Uterus (tissue), 4 donors: ENCODE results near the gene SLC4A1AP. TPM values are rescaled to one million over a fixed set of nuclear protein-coding genes. Genes with fewer than 3 reads are reported as not detected.
A peak's percentile ranks its signal among the peaks of the same experiment; 100 is the strongest.

Experiments
- DNase-seq, 2 donors: peaks; one replicate each; pipeline ENCODE4 v3.0.0-alpha.2; 2019 to 2020
- H3K27ac ChIP-seq, 2 donors: fragments of 200-600 bp; sonication (generic); 1 replicate in 1 of 2; 2 replicates in 1 of 2; pipeline ENCODE4 v1.5.1; 2016 to 2018
- H3K27me3 ChIP-seq, 2 donors: fragments of 200-600 bp; sonication (generic); one replicate each; pipeline ENCODE4 v1.5.1; 2018 to 2019; ENCODE audit warnings: control low read depth in 1 of 2
- H3K36me3 ChIP-seq, 2 donors: fragments of 200-600 bp; sonication (generic); one replicate each; pipeline ENCODE4 v1.5.1; 2019; ENCODE audit warnings: control low read depth in 1 of 2
- H3K4me1 ChIP-seq, 2 donors: fragments of 200-600 bp; sonication (generic); one replicate each; pipeline ENCODE4 v1.5.1; 2018 to 2019; ENCODE audit warnings: control low read depth in 1 of 2
- H3K4me3 ChIP-seq, 2 donors: fragments of 200-600 bp; sonication (generic); 1 replicate in 1 of 2; 2 replicates in 1 of 2; pipeline ENCODE4 v1.5.1; 2018 to 2019; ENCODE audit warnings: mild to moderate bottlenecking in 1 of 2
- H3K9me3 ChIP-seq, 2 donors: fragments of 200-600 bp; sonication (generic); one replicate each; pipeline ENCODE4 v1.5.1; 2019; ENCODE audit warnings: control low read depth in 1 of 2
- CTCF ChIP-seq, 4 experiments: fragments of 200-600 bp in 2 of 4; fragments of 450-650 bp in 2 of 4; sonication (generic) in 2 of 4; IDR thresholded peaks; one replicate each; pipeline ENCODE4 v1.5.1; 2016 to 2019; ENCODE audit warnings: antibody characterized with exemption in 4 of 4, mild to moderate bottlenecking in 2 of 4, moderate library complexity in 1 of 4
- POLR2A ChIP-seq, 2 donors: fragments of 450-650 bp; IDR thresholded peaks; one replicate each; pipeline ENCODE4 v1.6.1; 2016; ENCODE audit warnings: antibody characterized with exemption in 2 of 2, mild to moderate bottlenecking in 1 of 2, moderate library complexity in 1 of 2
- intact Hi-C: fragments of 100-400 bp; cut with DNase I; formaldehyde crosslinking; loops from one replicate; pipeline ENCODE4 v1.15.1; 2023; ENCODE audit warnings: low total_unique reads
- total RNA-seq, 4 donors: library from RNA; depleted of rRNA in 3 of 4; stranded (reverse); fragments of >200 nt in 3 of 4; gene quantifications; one replicate each; pipeline versions ENCODE4 v1.1.0 to v1.2.4, GENCODE V29; 2014 to 2023
- donor health status: DM: yes; HTN: yes; CAD: no.

SLC4A1AP gene, protein sequence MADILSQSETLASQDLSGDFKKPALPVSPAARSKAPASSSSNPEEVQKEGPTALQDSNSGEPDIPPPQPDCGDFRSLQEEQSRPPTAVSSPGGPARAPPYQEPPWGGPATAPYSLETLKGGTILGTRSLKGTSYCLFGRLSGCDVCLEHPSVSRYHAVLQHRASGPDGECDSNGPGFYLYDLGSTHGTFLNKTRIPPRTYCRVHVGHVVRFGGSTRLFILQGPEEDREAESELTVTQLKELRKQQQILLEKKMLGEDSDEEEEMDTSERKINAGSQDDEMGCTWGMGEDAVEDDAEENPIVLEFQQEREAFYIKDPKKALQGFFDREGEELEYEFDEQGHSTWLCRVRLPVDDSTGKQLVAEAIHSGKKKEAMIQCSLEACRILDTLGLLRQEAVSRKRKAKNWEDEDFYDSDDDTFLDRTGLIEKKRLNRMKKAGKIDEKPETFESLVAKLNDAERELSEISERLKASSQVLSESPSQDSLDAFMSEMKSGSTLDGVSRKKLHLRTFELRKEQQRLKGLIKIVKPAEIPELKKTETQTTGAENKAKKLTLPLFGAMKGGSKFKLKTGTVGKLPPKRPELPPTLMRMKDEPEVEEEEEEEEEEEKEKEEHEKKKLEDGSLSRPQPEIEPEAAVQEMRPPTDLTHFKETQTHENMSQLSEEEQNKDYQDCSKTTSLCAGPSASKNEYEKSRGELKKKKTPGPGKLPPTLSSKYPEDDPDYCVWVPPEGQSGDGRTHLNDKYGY
- total RNA-seq = 10 to 100 TPM; 15.0 to 23.8 (median 23.1) TPM

GRCh38 chr2:27663285-27664153 lies at the start of gene SLC4A1AP, which contains the start of gene SUPT7L:
TSS of gene SLC4A1AP (plus strand) at chr2:27663889. CDS start at chr2:27663915, 26 bp downstream.
TSS of gene SUPT7L (minus strand) at chr2:27663614. CDS start at chr2:27662192, 1,422 bp downstream.
- no peaks in the 10 kb centered on the region for H3K36me3 ChIP-seq
- peak within 1 kb of the TSS; percentile 88 to 93 for H3K27ac ChIP-seq
- no peaks in the 10 kb centered on the region for H3K9me3 ChIP-seq
- H3K27me3 ChIP-seq = no peaks in the 10 kb centered on the region
- peak within 1 kb of the TSS; percentile 73 to 90 for H3K4me3 ChIP-seq
- DNase-seq = peak; percentile 65 to 67
- intact Hi-C loops = no loop called here
- TF ChIP-seq CTCF (IDR thresholded peaks at IDR 0.05) = peak in 2 of 4 experiments; percentile 5 to 19
- TF ChIP-seq POLR2A (IDR thresholded peaks at IDR 0.05) = peak in 1 of 2 donors; percentile 21
- peaks cover 0 to 7% of the 10 kb centered on the region in 2 donors for H3K4me1 ChIP-seq

GRCh38 chr2:27613985-27614384 lies 49.7 kb upstream of the SLC4A1AP start:
- Histone ChIP-seq H3K4me3 (no peak overlapping the region), H3K4me1 (no peaks in the 10 kb centered on the region), H3K27ac (no peak overlapping the region), H3K27me3 (no peaks in the 10 kb centered on the region), H3K9me3 (no peaks in the 10 kb centered on the region), H3K36me3 (no peaks in the 10 kb centered on the region)
- DNase-seq = no peak
- intact Hi-C loops = no loop called here
- TF ChIP-seq CTCF (IDR thresholded peaks at IDR 0.05) (no peak), POLR2A (IDR thresholded peaks at IDR 0.05) (no peak)

DNA sequence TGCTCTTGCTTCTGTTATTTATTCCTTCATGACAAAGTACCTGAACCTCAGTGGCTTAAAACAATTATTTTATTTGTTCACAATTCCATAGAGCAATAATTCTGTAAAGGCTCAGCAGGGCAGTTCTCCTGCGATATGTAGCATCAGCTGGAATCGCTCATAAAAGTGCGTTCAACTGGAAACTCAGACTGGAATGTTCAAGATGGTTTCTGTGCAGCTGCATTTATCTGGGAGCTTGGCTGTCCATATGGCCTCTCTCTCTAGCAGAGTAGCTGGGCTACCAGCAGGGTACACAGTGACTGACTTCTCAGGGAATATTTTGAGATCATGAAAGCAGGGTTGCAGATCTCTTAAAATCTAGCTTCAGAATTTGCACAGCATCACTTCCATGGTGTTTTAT lies 48.4 kb upstream of the SLC4A1AP start:
- Histone ChIP-seq H3K9me3 (no peaks in the 10 kb centered on the region), H3K36me3 (no peaks in the 10 kb centered on the region), H3K4me1 (no peaks in the 10 kb centered on the region), H3K27ac (no peak overlapping the region), H3K27me3 (no peaks in the 10 kb centered on the region), H3K4me3 (no peak overlapping the region)
- TF ChIP-seq POLR2A (IDR thresholded peaks at IDR 0.05) (no peak), CTCF (IDR thresholded peaks at IDR 0.05) (no peak)
- intact Hi-C loops = no loop called here
- DNase-seq = no peak

DNA sequence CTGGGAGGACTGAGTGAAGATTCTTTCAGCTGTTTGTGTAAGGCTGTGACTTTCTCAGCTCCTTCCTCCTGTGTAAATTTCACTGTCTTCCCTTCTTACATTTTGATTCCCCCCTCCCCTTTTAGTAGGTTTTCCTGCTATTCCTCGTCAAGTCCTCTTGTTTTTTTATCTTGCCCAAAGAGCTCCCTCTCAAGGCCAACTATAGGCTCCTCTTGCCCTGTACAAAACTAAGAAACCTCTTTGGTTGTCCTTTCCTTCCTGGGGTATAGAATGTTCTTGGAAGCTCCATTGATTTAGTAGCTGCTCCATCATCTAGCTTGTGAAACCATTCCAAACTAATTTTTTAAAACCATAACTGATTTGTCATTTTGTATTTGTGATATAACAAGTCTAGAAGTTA lies 42.2 kb upstream of the SLC4A1AP start:
- Histone ChIP-seq H3K27me3 (no peaks in the 10 kb centered on the region), H3K4me1 (no peaks in the 10 kb centered on the region), H3K27ac (no peak overlapping the region), H3K4me3 (no peak overlapping the region), H3K9me3 (no peaks in the 10 kb centered on the region), H3K36me3 (no peaks in the 10 kb centered on the region)
- no peak for DNase-seq
- intact Hi-C loops = no loop called here
- TF ChIP-seq POLR2A (IDR thresholded peaks at IDR 0.05) (no peak), CTCF (IDR thresholded peaks at IDR 0.05) (no peak)
